Thyroid gland (tissue), 4 donors: ENCODE data around the gene RHOB. TPM values are rescaled to one million over a fixed set of nuclear protein-coding genes. Genes with fewer than 3 reads are reported as not detected.
"Not testable (repeated sequence)": the region's sequence is repeated elsewhere in the genome, so short reads cannot be mapped to it uniquely, and the experiment has no call there.

Source experiments
- DNase-seq, 2 donors: peaks; one replicate each; pipeline ENCODE4 v3.0.0-alpha.2; 2019
- H3K27ac ChIP-seq, 3 donors: fragments of 200-600 bp; sonication (generic); 1 replicate in 2 of 3; 2 replicates in 1 of 3; pipeline ENCODE4 v1.5.1; 2016 to 2019; ENCODE audit warnings: mild to moderate bottlenecking in 1 of 3, moderate library complexity in 1 of 3
- H3K27me3 ChIP-seq: fragments of 200-600 bp; sonication (generic); one replicate; pipeline ENCODE4 v1.5.1; 2019
- H3K36me3 ChIP-seq, 2 donors: fragments of 200-600 bp; sonication (generic); one replicate each; pipeline ENCODE4 v1.5.1; 2016 to 2019
- H3K4me1 ChIP-seq, 2 donors: fragments of 200-600 bp; sonication (generic); one replicate each; pipeline ENCODE4 v1.5.1; 2017 to 2019
- H3K4me3 ChIP-seq, 3 donors: fragments of 200-600 bp; sonication (generic); replicated peaks in 1 of 3; 1 replicate in 2 of 3; 2 replicates in 1 of 3; pipeline ENCODE4 v1.5.1; 2016; ENCODE audit warnings: mild to moderate bottlenecking in 1 of 3
- H3K9me3 ChIP-seq: fragments of 200-600 bp; sonication (generic); one replicate; pipeline ENCODE4 v1.5.1; 2017
- CTCF ChIP-seq, 6 experiments: fragments of 200-600 bp in 3 of 6; fragments of 450-650 bp in 3 of 6; sonication (generic) in 3 of 6; IDR thresholded peaks; one replicate each; pipeline ENCODE4 v1.5.1; 2016 to 2019; ENCODE audit warnings: antibody characterized with exemption in 6 of 6, mild to moderate bottlenecking in 2 of 6, inconsistent platforms in 1 of 6, moderate library complexity in 1 of 6
- POLR2A ChIP-seq, 2 donors: fragments of 450-650 bp; IDR thresholded peaks; one replicate each; pipeline ENCODE4 v1.6.1; 2017; ENCODE audit warnings: antibody characterized with exemption in 2 of 2, mild to moderate bottlenecking in 2 of 2, moderate library complexity in 1 of 2
- WGBS, 2 donors: methylation state at CpG; one replicate each; pipeline ENCODE4 v1.1.5; 2017; 5-methylcytosine and 5-hydroxymethylcytosine counted together
- intact Hi-C: fragments of 100-400 bp; cut with DNase I; formaldehyde crosslinking; loops from one replicate; pipeline ENCODE4 v1.15.1; 2023
- total RNA-seq, 4 donors: library from RNA; depleted of rRNA; stranded (reverse); fragments of >200 nt; gene quantifications; one replicate each; pipeline ENCODE4 v1.2.3, GENCODE V29; 2016

The RHOB gene
- total RNA-seq, 4 donors from 2014 or later = 238 to 381 (median 271) TPM

GRCh38 chr2:20455076-20455587 lies 8.3 kb downstream of the RHOB start:
- Histone ChIP-seq H3K27ac (no peak overlapping the region), H3K4me3 (no peak overlapping the region), H3K27me3 (no peaks in the 10 kb centered on the region), H3K36me3 (no peaks in the 10 kb centered on the region), H3K4me1 (peaks cover 13 to 24% of the 10 kb centered on the region in 2 donors), H3K9me3 (no peaks in the 10 kb centered on the region)
- intact Hi-C loops = no loop called here
- no peak for DNase-seq
- TF ChIP-seq POLR2A (IDR thresholded peaks at IDR 0.05) (no peak), CTCF (IDR thresholded peaks at IDR 0.05) (no peak)
- 96 to 100% methylated on average over 3 of the region's 3 CpGs for WGBS, 2 donors

GRCh38 chr2:20456116-20456571 lies 9.3 kb downstream of the RHOB start:
- no peaks in the 10 kb centered on the region for H3K27me3 ChIP-seq
- intact Hi-C loops = no loop called here
- no peak overlapping the region for H3K4me3 ChIP-seq
- H3K4me1 ChIP-seq = peaks cover 3 to 14% of the 10 kb centered on the region in 2 donors
- no peak for DNase-seq
- H3K36me3 ChIP-seq = no peaks in the 10 kb centered on the region
- TF ChIP-seq CTCF (IDR thresholded peaks at IDR 0.05) (no peak), POLR2A (IDR thresholded peaks at IDR 0.05) (no peak)
- no peaks in the 10 kb centered on the region for H3K9me3 ChIP-seq
- H3K27ac ChIP-seq = peak overlapping the region in 1 of 3 donors; percentile 25

GRCh38 chr2:20456636-20457426 lies 10.0 kb downstream of the RHOB start:
- H3K27ac ChIP-seq = no peak overlapping the region
- H3K9me3 ChIP-seq = no peaks in the 10 kb centered on the region
- no peaks in the 10 kb centered on the region for H3K27me3 ChIP-seq
- no peak for DNase-seq
- peaks cover 0 to 7% of the 10 kb centered on the region in 2 donors for H3K4me1 ChIP-seq
- no peak for TF ChIP-seq CTCF (IDR thresholded peaks at IDR 0.05)
- no peak for TF ChIP-seq POLR2A (IDR thresholded peaks at IDR 0.05)
- H3K36me3 ChIP-seq = no peaks in the 10 kb centered on the region
- 85 to 89% methylated on average over 3 of the region's 3 CpGs for WGBS, 2 donors
- intact Hi-C loops = no loop called here
- H3K4me3 ChIP-seq = no peak overlapping the region

GRCh38 chr2:20457661-20458630 lies 11.1 kb downstream of the RHOB start:
- no peaks in the 10 kb centered on the region for H3K9me3 ChIP-seq
- no peak overlapping the region for H3K4me3 ChIP-seq
- no peak for DNase-seq
- TF ChIP-seq CTCF (IDR thresholded peaks at IDR 0.05) (no peak), POLR2A (IDR thresholded peaks at IDR 0.05) (no peak)
- intact Hi-C loops = no loop called here
- peaks cover 0 to 7% of the 10 kb centered on the region in 2 donors for H3K4me1 ChIP-seq
- H3K27me3 ChIP-seq = no peaks in the 10 kb centered on the region
- WGBS, 2 donors = 94% methylated on average over 10 of the region's 10 CpGs
- no peak overlapping the region for H3K27ac ChIP-seq
- H3K36me3 ChIP-seq = no peaks in the 10 kb centered on the region

GRCh38 chr2:20458737-20459484 lies 12.0 kb downstream of the RHOB start:
- H3K4me1 ChIP-seq, DNase-seq, H3K9me3 ChIP-seq, intact Hi-C loops, H3K27me3 ChIP-seq, H3K36me3 ChIP-seq, H3K27ac ChIP-seq, H3K4me3 ChIP-seq: not testable (repeated sequence)
- WGBS, 2 donors = 67 to 79% methylated on average over 3 to 4 of the region's 5 CpGs
